Lower leg skin (tissue), 4 donors: Measurements from ENCODE around the gene DPYD. TPM values are rescaled to one million over a fixed set of nuclear protein-coding genes. Genes with fewer than 3 reads are reported as not detected.
"Not testable (repeated sequence)": the region's sequence is repeated elsewhere in the genome, so short reads cannot be mapped to it uniquely, and the experiment has no call there.

Experiments
- DNase-seq, 2 donors: peaks; one replicate each; pipeline ENCODE4 v3.0.0-alpha.2; 2019; ENCODE audit warnings: low spot score in 2 of 2
- H3K4me3 ChIP-seq: fragments of 200-600 bp; sonication (generic); 2 replicates; pipeline ENCODE4 v1.5.1; 2017; ENCODE audit warnings: mild to moderate bottlenecking, low read depth; ENCODE audit not compliant: poor library complexity, severe bottlenecking
- CTCF ChIP-seq, 3 donors: fragments of 450-650 bp; IDR thresholded peaks; one replicate each; pipeline ENCODE4 v1.5.1; 2016; ENCODE audit warnings: antibody characterized with exemption in 3 of 3, mild to moderate bottlenecking in 3 of 3, moderate library complexity in 2 of 3
- POLR2A ChIP-seq, 2 donors: fragments of 450-650 bp; IDR thresholded peaks; one replicate each; pipeline ENCODE4 v1.6.1; 2016 to 2017; ENCODE audit warnings: antibody characterized with exemption in 2 of 2, mild to moderate bottlenecking in 1 of 2, moderate library complexity in 1 of 2
- WGBS, 2 donors: methylation state at CpG; one replicate each; pipeline ENCODE4 v1.1.5; 2018; 5-methylcytosine and 5-hydroxymethylcytosine counted together
- intact Hi-C: fragments of 100-400 bp; cut with DNase I; formaldehyde crosslinking; loops from one replicate; pipeline ENCODE4 v1.15.0; 2023; ENCODE audit warnings: low total_unique reads
- total RNA-seq, 4 donors: library from RNA; depleted of rRNA; stranded (reverse); fragments of >200 nt; gene quantifications; one replicate each; pipeline ENCODE4 v1.1.0, GENCODE V29; 2016

Gene DPYD
- total RNA-seq, 4 donors from 2014 or later = 10.6 to 16.1 (median 14.6) TPM

GRCh38 chr1:97245026-97245425 lies 675.8 kb downstream of the DPYD start:
- 87 to 92% methylated on average over 4 of the region's 4 CpGs for WGBS, 2 donors
- no peak for TF ChIP-seq CTCF (IDR thresholded peaks at IDR 0.05)
- TF ChIP-seq POLR2A (IDR thresholded peaks at IDR 0.05) = no peak

GRCh38 chr1:97243973-97244560 lies 676.8 kb downstream of the DPYD start:
- no peak for TF ChIP-seq CTCF (IDR thresholded peaks at IDR 0.05)
- no peak for TF ChIP-seq POLR2A (IDR thresholded peaks at IDR 0.05)
- no peak overlapping the region for H3K4me3 ChIP-seq
- WGBS, 2 donors = 97 to 99% methylated on average over 2 of the region's 2 CpGs
- intact Hi-C loops = no loop called here
- DNase-seq = no peak

More at GRCh38 chr1:97245026-97245425, 675.8 kb downstream of the DPYD start:
- H3K4me3 ChIP-seq = no peak overlapping the region
- DNase-seq = no peak
- intact Hi-C loops = no loop called here

GRCh38 chr1:97238816-97239215 lies 682.0 kb downstream of the DPYD start:
- TF ChIP-seq CTCF (IDR thresholded peaks at IDR 0.05) (no peak), POLR2A (IDR thresholded peaks at IDR 0.05) (no peak)
- intact Hi-C loops = no loop called here
- no peak overlapping the region for H3K4me3 ChIP-seq
- no peak for DNase-seq
- WGBS, 2 donors = 83 to 86% methylated on average over 3 of the region's 3 CpGs

GRCh38 chr1:97231354-97231753 lies 689.5 kb downstream of the DPYD start:
- H3K4me3 ChIP-seq, DNase-seq, intact Hi-C loops: not testable (repeated sequence)
- WGBS, 2 donors = 69 to 73% methylated on average over 2 of the region's 2 CpGs

GRCh38 chr1:97212671-97213070 lies 708.2 kb downstream of the DPYD start:
- H3K4me3 ChIP-seq = no peak overlapping the region
- intact Hi-C loops = no loop called here
- WGBS, 2 donors = 56 to 66% methylated on average over 2 of the region's 2 CpGs
- no peak for DNase-seq
- TF ChIP-seq CTCF (IDR thresholded peaks at IDR 0.05) (no peak), POLR2A (IDR thresholded peaks at IDR 0.05) (no peak)

- no peak for TF ChIP-seq POLR2A (IDR thresholded peaks at IDR 0.05)
- TF ChIP-seq CTCF (IDR thresholded peaks at IDR 0.05) = no peak
- DNase-seq = no peak
- no peak overlapping the region for H3K4me3 ChIP-seq
- intact Hi-C loops = no loop called here
- WGBS, 2 donors = 86 to 91% methylated on average over 1 of the region's 1 CpG
Measured at GRCh38 chr1:97210307-97210706, 710.5 kb downstream of the DPYD start.
